HepG2 (cell line): Measurements from ENCODE around the gene TAS1R3. TPM values are rescaled to one million over a fixed set of nuclear protein-coding genes. Genes with fewer than 3 reads are reported as not detected.

ENCODE experiments used
- CEBPG ChIP-seq: IDR thresholded peaks from 2 replicates; pipeline ENCODE4 v1.6.1; 2016
- CHD4 ChIP-seq: fragments of 200-600 bp; sonication (generic); IDR thresholded peaks from 2 replicates; pipeline ENCODE4 v1.7.0; 2017; ENCODE audit warnings: mild to moderate bottlenecking, low read length, borderline replicate concordance
- GLI4 ChIP-seq: sonication (generic); formaldehyde crosslinking; IDR thresholded peaks from 2 replicates; pipeline ENCODE4 v1.5.1; 2020; ENCODE audit warnings: missing genetic modification reagents, mild to moderate bottlenecking, moderate library complexity, borderline replicate concordance
- KIAA2018 ChIP-seq: sonication (generic); formaldehyde crosslinking; IDR thresholded peaks from 2 replicates; pipeline ENCODE4 v1.5.0; 2020; ENCODE audit warnings: mild to moderate bottlenecking, missing genetic modification reagents, borderline replicate concordance
- NFATC3 ChIP-seq: sonication (generic); formaldehyde crosslinking; IDR thresholded peaks from 2 replicates; pipeline ENCODE4 v1.5.1; 2020; ENCODE audit warnings: mild to moderate bottlenecking, missing genetic modification reagents
- PATZ1 ChIP-seq: sonication (generic); formaldehyde crosslinking; IDR thresholded peaks from 2 replicates; pipeline ENCODE4 v1.4.0; 2020; ENCODE audit warnings: missing genetic modification reagents
- PRDM15 ChIP-seq: sonication (generic); formaldehyde crosslinking; IDR thresholded peaks from 2 replicates; pipeline ENCODE4 v1.4.0; 2020; ENCODE audit warnings: missing genetic modification reagents
- RNF2 ChIP-seq: fragments of 450-650 bp; conservative IDR thresholded peaks from 2 replicates; pipeline ENCODE4 v1.6.1; 2016; ENCODE audit warnings: low read depth
- SRY ChIP-seq: sonication (generic); formaldehyde crosslinking; IDR thresholded peaks from 2 replicates; pipeline ENCODE4 v1.8.0; 2022; ENCODE audit warnings: mild to moderate bottlenecking, missing genetic modification reagents
- ZBTB42 ChIP-seq: sonication (generic); formaldehyde crosslinking; IDR thresholded peaks from 2 replicates; pipeline ENCODE4 v1.5.0; 2020; ENCODE audit warnings: mild to moderate bottlenecking, missing genetic modification reagents
- ZFAT ChIP-seq: sonication (generic); formaldehyde crosslinking; conservative IDR thresholded peaks from 2 replicates; pipeline ENCODE4 v1.8.1; 2023; ENCODE audit warnings: missing genetic modification reagents, inconsistent platforms
- ZFP91 ChIP-seq: sonication (generic); formaldehyde crosslinking; IDR thresholded peaks from 2 replicates; pipeline ENCODE4 v1.9.0; 2022; ENCODE audit warnings: missing genetic modification reagents, mild to moderate bottlenecking, borderline replicate concordance
- polyA plus RNA-seq, 8 experiments: library from polyadenylated mRNA; depleted of rRNA in 3 of 8; stranded (reverse) in 7 of 8; unstranded in 1 of 8; fragments of >200 nt; fragmentation: Illumina TruSeq in 4 of 8; extraction: Trizol in 4 of 8; gene quantifications; 2 replicates each; pipeline versions ENCODE4 v1.2.1 to v1.2.3, GENCODE V29; 2011 to 2016; ENCODE audit warnings: low read depth in 4 of 8, missing spikeins in 1 of 8, mixed read lengths in 1 of 8; ENCODE audit not compliant: insufficient read depth in 1 of 8
- total RNA-seq, 5 experiments: library from RNA; depleted of rRNA; stranded (reverse); fragments of >200 nt; fragmentation: Illumina TruSeq; extraction: Trizol; gene quantifications; 2 replicates each; pipeline ENCODE4 v1.2.3, GENCODE V29; 2016; ENCODE audit warnings: low read depth in 1 of 5

The TAS1R3 gene
- total and polyA plus RNA-seq, 2 of the 13 experiments (the other 11 are each of a cell fraction or from before 2014, with no cell fraction given), result 0.13 to 0.15 TPM

- TF ChIP-seq KIAA2018 (CRISPR knock-in tag), result no peak
- TF ChIP-seq ZFP91 (CRISPR knock-in tag), result peak; percentile 41; the same call in 1 of the 2 replicates
- peak; percentile 32; the same call in 1 of the 2 replicates for TF ChIP-seq NFATC3
- TF ChIP-seq CEBPG (CRISPR knock-in tag), result 0 out of 2 replicates have a peak, but pooled peaks have one; percentile 16
- no peak for TF ChIP-seq RNF2
- TF ChIP-seq ZBTB42, result no peak
- no peak for TF ChIP-seq ZFAT (CRISPR knock-in tag)
- peak; percentile 88 for TF ChIP-seq PATZ1 (CRISPR knock-in tag)
- peak; percentile 20; the same call in 1 of the 2 replicates for TF ChIP-seq GLI4 (CRISPR knock-in tag)
- TF ChIP-seq SRY (CRISPR knock-in tag), result peak; percentile 54
- TF ChIP-seq CHD4, result no peak
- TF ChIP-seq PRDM15 (CRISPR knock-in tag), result peak; percentile 36; the same call in 1 of the 2 replicates
Observed at GRCh38 chr1:1324524-1325287, 6.4 kb upstream of the TAS1R3 start, which contains the start of the genes CPTP and INTS11 (continued).
